Upper lobe of right lung (tissue), 1 donor: ENCODE measurements around the gene SMC5. TPM values are rescaled to one million over a fixed set of nuclear protein-coding genes. Genes with fewer than 3 reads are reported as not detected.

ENCODE experiments used
- ATAC-seq: fragments of 200-7000 bp; cut with Tn5 transposase; one replicate; pipeline ENCODE4 v1.9.1; 2020; ENCODE audit warnings: mild to moderate bottlenecking, moderate library complexity
- DNase-seq: peaks from one replicate; pipeline ENCODE4 v3.0.0-alpha.2; 2020
- H3K27ac ChIP-seq: fragments of 200-600 bp; one replicate; pipeline ENCODE4 v1.8.0; 2022
- H3K27me3 ChIP-seq: fragments of 200-600 bp; one replicate; pipeline ENCODE4 v1.8.0; 2022; ENCODE audit warnings: mild to moderate bottlenecking
- H3K36me3 ChIP-seq: fragments of 200-600 bp; one replicate; pipeline ENCODE4 v1.8.0; 2022
- H3K4me1 ChIP-seq: fragments of 200-600 bp; one replicate; pipeline ENCODE4 v1.8.0; 2022
- H3K4me3 ChIP-seq: fragments of 200-600 bp; one replicate; pipeline ENCODE4 v1.8.0; 2022; ENCODE audit warnings: mild to moderate bottlenecking
- H3K9me3 ChIP-seq: fragments of 200-600 bp; one replicate; pipeline ENCODE4 v1.8.0; 2022
- intact Hi-C: fragments of 100-400 bp; cut with DNase I; formaldehyde crosslinking; loops from one replicate; pipeline ENCODE4 v1.11.0; 2022
- total RNA-seq: library from RNA; stranded (reverse); fragmentation: NEBNext Ultra II Directional; extraction: Animal tissue kit (Norgen Biotek cat#: 25700); gene quantifications from one replicate; pipeline ENCODE4 v1.2.1, GENCODE V29; 2021
- TF ChIP-seq, protein P1 (sequence below): fragments of 200-600 bp; IDR thresholded peaks from one replicate; pipeline ENCODE4 v1.8.0; 2022; ENCODE audit warnings: antibody characterized with exemption
- donor health status: DM: no; HTN: yes; CAD: no; lungs with severe emphysema.

SMC5 gene
- total RNA-seq, 1 donor from 2014 or later: 32.6 TPM

DNA sequence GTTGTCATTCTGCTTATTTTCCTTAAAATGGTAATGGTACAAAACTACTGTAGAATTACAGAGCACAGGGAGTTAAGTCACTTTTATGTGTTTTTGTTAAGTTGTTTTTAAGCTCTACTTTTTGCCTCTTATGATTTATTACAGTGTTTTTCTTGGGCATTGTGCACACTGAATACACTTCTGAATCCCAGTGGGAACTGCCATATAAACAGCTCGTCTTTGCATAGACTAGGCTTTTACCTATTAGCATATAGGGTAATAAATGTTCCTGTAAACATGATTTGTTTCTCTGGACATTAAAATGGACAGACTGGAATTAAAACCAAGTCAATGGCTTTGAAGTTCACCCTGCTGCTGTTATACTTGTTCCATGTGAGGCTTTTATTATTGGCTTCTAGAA lies 143.4 kb downstream of the SMC5 start:
- intact Hi-C loops: loop anchor here (10.0 kb wide), 1 partner anchor 203 kb away; no protein-coding TSS in a partner anchor
- no peaks in the 10 kb centered on the region for H3K9me3 ChIP-seq
- no peaks in the 10 kb centered on the region for H3K27me3 ChIP-seq
- no peak for DNase-seq
- no peaks in the 10 kb centered on the region for H3K36me3 ChIP-seq
- H3K4me1 ChIP-seq: peaks cover 95% of the 10 kb centered on the region
- no peak for ATAC-seq
- no peak overlapping the region for H3K4me3 ChIP-seq
- no peak overlapping the region for H3K27ac ChIP-seq
- TF ChIP-seq, protein P1, sequence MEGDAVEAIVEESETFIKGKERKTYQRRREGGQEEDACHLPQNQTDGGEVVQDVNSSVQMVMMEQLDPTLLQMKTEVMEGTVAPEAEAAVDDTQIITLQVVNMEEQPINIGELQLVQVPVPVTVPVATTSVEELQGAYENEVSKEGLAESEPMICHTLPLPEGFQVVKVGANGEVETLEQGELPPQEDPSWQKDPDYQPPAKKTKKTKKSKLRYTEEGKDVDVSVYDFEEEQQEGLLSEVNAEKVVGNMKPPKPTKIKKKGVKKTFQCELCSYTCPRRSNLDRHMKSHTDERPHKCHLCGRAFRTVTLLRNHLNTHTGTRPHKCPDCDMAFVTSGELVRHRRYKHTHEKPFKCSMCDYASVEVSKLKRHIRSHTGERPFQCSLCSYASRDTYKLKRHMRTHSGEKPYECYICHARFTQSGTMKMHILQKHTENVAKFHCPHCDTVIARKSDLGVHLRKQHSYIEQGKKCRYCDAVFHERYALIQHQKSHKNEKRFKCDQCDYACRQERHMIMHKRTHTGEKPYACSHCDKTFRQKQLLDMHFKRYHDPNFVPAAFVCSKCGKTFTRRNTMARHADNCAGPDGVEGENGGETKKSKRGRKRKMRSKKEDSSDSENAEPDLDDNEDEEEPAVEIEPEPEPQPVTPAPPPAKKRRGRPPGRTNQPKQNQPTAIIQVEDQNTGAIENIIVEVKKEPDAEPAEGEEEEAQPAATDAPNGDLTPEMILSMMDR: no peak

DNA sequence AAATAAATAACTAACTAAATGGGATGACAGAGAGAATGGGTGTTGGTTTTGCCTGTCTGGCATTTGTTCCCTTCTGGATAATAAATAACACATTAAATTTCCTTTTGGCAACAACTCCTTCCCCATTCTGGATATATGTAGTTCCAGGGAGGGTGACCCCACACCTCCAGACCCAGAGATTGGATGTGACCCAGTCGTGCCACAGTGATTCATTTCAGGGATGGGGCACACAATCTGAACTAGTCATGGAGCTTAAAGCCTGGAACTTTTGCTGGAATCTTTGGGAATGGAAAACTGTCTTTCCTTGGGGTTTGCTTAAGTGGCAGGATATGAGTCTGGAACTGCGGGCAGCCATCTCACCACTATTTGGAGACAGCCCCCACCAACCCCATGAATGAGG lies 144.4 kb downstream of the SMC5 start:
- DNase-seq: no peak
- intact Hi-C loops: loop anchor here (10.0 kb wide), 1 partner anchor 202 kb away; no protein-coding TSS in a partner anchor
- H3K36me3 ChIP-seq: peaks cover 5% of the 10 kb centered on the region
- no peak overlapping the region for H3K4me3 ChIP-seq
- H3K9me3 ChIP-seq: no peaks in the 10 kb centered on the region
- TF ChIP-seq, protein P1: no peak
- no peaks in the 10 kb centered on the region for H3K27me3 ChIP-seq
- H3K4me1 ChIP-seq: peaks cover 95% of the 10 kb centered on the region
- no peak for ATAC-seq
- H3K27ac ChIP-seq: peak overlapping the region; percentile 21

DNA sequence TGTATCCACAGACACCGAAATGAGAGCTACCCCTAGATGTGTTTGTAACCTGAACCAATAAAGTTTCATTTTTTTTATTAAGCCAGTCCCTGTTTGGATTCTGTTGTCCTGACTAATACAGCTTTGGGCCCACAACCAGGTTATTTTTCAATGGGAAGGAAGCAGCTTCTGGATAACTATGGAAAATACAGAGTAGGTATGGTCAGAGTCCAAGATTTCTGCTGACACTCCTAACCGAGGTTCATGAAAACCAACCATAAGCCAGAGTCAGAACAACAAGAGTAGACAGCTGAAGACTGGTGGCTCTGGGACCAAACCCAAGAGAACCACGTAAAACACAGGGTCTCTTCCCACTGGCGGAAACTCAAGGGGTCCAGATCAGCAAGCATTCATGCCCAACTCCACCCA lies 144.8 kb downstream of the SMC5 start:
- ATAC-seq: no peak
- Histone ChIP-seq H3K9me3 (no peaks in the 10 kb centered on the region), H3K4me3 (no peak overlapping the region), H3K36me3 (peaks cover 5% of the 10 kb centered on the region), H3K27me3 (no peaks in the 10 kb centered on the region), H3K4me1 (peaks cover 95% of the 10 kb centered on the region), H3K27ac (peak overlapping the region; percentile 21)
- TF ChIP-seq, protein P1: no peak
- no peak for DNase-seq
- intact Hi-C loops: loop anchor here (10.0 kb wide), 1 partner anchor 201 kb away; no protein-coding TSS in a partner anchor

DNA sequence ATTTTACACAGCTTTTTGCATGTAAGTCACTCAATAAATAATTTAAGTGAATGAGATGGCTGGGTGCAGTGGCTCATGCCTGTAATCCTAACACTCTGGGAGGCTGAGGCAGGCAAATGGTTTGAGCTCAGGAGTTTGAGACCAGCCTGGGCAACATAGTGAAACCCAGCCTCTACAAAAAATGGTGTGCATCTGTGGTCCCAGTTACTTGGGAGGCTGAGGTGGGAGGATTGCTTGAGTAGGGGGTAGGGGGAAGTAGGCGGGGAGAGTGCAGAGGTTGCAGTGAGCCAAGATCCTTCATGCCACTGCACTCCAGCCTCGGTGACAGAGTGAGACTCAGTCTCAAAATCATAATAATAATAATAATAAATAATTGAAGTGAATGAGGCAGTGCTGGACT lies 145.5 kb downstream of the SMC5 start:
- no peaks in the 10 kb centered on the region for H3K27me3 ChIP-seq
- intact Hi-C loops: loop anchor here (10.0 kb wide), 1 partner anchor 201 kb away; no protein-coding TSS in a partner anchor
- DNase-seq (no peak), ATAC-seq (no peak)
- H3K36me3 ChIP-seq: peaks cover 5% of the 10 kb centered on the region
- H3K4me1 ChIP-seq: peaks cover 92% of the 10 kb centered on the region
- H3K9me3 ChIP-seq: no peaks in the 10 kb centered on the region
- TF ChIP-seq, protein P1: no peak
- no peak overlapping the region for H3K4me3 ChIP-seq
- peak overlapping the region; percentile 21 for H3K27ac ChIP-seq

Other genes starting within 250 kb of the SMC5 start
- 72.0 TPM for gene MAMDC2, start 215.1 kb upstream of the SMC5 start, total RNA-seq
- 91.0 TPM for gene KLF9, start 155.7 kb downstream of the SMC5 start, total RNA-seq